ENCODE measurements around the gene LRRC59.
"Not testable (repeated sequence)": the region's sequence is repeated elsewhere in the genome, so short reads cannot be mapped to it uniquely, and the experiment has no call there.

The LRRC59 gene

GRCh38 chr17:50345432-50346312 lies 51.7 kb downstream of the LRRC59 start, which contains the start of gene XYLT2:
XYLT2 (plus strand) TSS chr17:50346126; CDS start chr17:50346141, 15 bp downstream.
- DNase-seq: peak; percentile 86

- DNase-seq: no peak
These were observed 52.5 kb downstream of the LRRC59 start for GRCh38 chr17:50344731-50345365.

DNA sequence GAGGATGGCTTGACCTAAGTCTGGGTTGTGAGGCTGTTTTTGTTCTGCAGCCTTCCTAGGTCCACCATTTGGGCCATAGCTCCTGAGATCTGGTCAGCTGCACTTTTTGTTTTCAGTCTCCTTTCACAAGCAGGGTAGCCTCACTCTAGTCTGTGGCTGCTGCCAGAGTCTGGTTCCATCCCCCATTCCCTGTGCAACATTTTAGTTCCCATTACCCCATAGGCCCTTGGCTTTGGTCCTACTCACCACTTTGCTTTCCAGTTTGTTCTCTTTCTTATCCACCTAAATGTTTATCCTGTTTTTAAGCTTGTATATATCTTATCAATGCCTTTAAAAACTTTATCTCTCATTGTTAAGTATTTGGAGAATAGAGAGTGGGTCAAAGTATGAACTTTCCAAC lies 57.9 kb downstream of the LRRC59 start:
- no peak for DNase-seq

DNA sequence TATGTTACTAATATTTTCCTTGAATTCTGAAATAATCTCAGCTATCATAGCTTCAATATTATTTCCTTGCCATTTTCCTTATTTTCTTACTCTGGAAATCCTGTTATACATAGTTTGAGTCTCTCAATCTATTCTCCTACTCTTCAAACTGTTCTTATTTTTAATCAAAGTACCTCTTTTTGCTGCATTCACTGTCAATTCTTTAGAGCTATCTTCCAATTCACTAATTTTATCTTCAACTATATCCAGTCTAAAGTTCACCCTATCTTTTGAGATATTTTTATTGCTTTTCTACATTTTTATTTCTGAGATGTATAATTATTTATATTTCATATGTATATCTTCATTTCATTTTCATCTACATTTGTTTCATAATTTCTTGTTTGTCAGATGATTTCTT lies 58.7 kb downstream of the LRRC59 start:
- no peak for DNase-seq

GRCh38 chr17:50337956-50338355 lies 59.4 kb downstream of the LRRC59 start:
- no peak for DNase-seq

DNA sequence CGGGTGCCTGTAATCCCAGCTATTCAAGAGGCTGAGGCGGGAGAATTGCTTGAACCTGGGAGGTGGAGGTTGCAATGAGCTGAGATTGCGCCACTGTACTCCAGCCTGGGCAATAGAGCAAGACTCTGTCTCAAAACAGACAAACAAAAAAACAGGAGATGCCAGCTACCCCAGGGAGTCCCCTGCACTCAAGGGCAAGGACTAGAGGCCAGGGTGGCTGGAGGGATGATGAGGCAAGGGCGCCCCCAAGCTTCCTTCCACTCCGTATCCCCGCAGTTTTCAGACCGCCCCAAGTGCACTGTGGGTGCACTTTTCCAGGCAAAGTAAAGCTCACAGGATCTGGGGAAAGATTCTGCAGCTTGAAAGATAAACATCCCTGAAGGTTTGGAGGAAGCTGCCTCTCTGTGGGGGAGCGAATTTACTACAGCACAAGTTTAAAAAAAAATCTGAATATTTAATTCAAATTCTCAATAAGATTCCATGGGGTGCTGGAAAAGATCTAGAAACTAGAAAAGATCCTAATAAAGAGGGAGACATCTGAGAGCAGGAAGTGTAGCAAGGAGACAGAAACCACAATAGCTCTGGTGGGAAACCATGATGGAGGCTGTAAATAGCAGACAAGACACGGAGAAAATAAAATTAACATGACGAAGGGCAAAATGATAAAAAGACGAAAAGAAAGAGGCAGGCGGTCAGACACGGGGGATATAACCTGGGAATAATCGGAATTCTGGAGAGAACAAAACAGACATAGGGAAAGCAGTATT lies 63.8 kb downstream of the LRRC59 start:
- DNase-seq: not testable (repeated sequence)

GRCh38 chr17:50332196-50332595 lies 65.1 kb downstream of the LRRC59 start:
- DNase-seq: no peak

All from effector CD4-positive, alpha-beta T cell (primary cell).